Memory B cell (primary cell): ENCODE data around the gene DOCK1.

Source experiments
- ATAC-seq: fragments of 150-1000 bp; cut with Tn5 transposase; 2 replicates; pipeline ENCODE4 v1.10.0; 2021; ENCODE audit warnings: low read depth, mild to moderate bottlenecking, moderate library complexity
- DNase-seq, 2 donors: peaks; one replicate each; pipeline ENCODE4 v3.0.0; 2022; ENCODE audit warnings: low spot score in 2 of 2
- H3K27ac Mint-ChIP-seq: one replicate; pipeline ENCODE4 v1.8.0; 2022; ENCODE audit warnings: mild to moderate bottlenecking, moderate library complexity, mixed read lengths
- H3K27me3 Mint-ChIP-seq: one replicate; pipeline ENCODE4 v1.8.0; 2022; ENCODE audit warnings: mixed read lengths
- H3K36me3 Mint-ChIP-seq: one replicate; pipeline ENCODE4 v1.8.0; 2022; ENCODE audit warnings: mild to moderate bottlenecking, mixed read lengths
- H3K4me1 Mint-ChIP-seq: one replicate; pipeline ENCODE4 v1.8.0; 2022; ENCODE audit warnings: mixed read lengths
- H3K4me3 Mint-ChIP-seq: one replicate; pipeline ENCODE4 v1.8.0; 2022; ENCODE audit warnings: mild to moderate bottlenecking, moderate library complexity, mixed read lengths
- H3K9me3 Mint-ChIP-seq: one replicate; pipeline ENCODE4 v1.8.0; 2022; ENCODE audit warnings: mixed read lengths

Gene DOCK1

DNA sequence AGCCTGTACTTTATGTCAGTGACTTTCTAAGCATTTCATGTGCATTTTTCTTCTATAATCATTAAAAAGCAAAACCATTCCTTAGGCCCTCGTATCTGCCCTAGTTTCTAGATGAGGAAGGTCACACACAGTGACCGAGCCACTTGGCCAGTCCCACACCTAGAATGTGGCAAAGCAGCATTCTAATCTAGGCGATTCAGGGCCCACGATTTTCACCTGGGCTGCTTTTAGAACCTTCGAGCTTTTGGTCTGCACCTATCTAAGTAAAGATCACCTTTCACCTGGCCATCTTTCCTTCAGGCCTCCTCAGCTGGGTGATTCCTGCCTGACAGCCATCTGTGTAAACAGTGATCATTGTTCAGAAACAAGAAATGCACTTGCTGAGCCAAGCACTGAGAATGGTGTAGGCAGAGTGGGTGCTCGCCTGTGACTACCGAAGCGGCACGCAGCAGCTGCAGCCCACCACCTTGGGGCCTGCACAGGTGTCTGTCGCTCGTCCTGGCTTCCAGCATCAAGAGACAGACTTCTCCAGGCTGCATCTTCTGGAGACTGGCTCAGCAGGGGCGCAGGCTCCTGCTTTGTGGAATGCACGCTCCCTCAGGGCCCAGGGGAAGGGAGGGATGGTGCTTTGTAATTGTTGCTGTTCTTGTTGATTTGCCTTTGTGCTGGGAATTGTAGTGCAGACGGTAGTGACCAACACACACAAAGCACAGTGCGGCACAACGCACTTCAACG is 440.2 kb downstream of the DOCK1 start:
- Mint-ChIP-seq H3K36me3 (no peaks in the 10 kb centered on the region), H3K4me3 (no peak overlapping the region), H3K27me3 (no peaks in the 10 kb centered on the region), H3K9me3 (no peaks in the 10 kb centered on the region), H3K4me1 (no peaks in the 10 kb centered on the region), H3K27ac (no peak overlapping the region)
- no peak for ATAC-seq
- no peak for DNase-seq

DNA sequence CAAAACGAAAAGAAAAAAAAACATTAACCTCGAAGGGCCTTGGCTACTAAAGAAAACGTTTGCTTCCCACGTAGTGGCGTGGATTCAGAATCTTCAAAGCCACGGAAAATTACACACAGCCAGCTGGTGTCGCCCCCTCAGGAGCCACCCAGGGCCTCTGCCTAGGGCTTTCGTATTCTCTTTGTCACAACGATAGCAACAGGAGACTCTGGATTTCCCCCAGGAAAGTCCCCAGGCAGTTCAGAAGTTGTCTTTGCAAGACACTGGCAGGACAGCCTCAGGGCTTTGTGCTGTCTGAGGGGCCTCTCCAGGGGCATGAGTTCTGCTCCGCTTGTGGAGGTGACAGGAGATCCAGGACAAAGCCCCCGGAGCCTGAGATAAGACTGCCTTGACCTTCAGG is 441.4 kb downstream of the DOCK1 start:
- no peaks in the 10 kb centered on the region for H3K9me3 Mint-ChIP-seq
- DNase-seq (no peak), ATAC-seq (no peak)
- no peak overlapping the region for H3K4me3 Mint-ChIP-seq
- no peaks in the 10 kb centered on the region for H3K4me1 Mint-ChIP-seq
- H3K36me3 Mint-ChIP-seq: no peaks in the 10 kb centered on the region
- no peak overlapping the region for H3K27ac Mint-ChIP-seq
- H3K27me3 Mint-ChIP-seq: no peaks in the 10 kb centered on the region

DNA sequence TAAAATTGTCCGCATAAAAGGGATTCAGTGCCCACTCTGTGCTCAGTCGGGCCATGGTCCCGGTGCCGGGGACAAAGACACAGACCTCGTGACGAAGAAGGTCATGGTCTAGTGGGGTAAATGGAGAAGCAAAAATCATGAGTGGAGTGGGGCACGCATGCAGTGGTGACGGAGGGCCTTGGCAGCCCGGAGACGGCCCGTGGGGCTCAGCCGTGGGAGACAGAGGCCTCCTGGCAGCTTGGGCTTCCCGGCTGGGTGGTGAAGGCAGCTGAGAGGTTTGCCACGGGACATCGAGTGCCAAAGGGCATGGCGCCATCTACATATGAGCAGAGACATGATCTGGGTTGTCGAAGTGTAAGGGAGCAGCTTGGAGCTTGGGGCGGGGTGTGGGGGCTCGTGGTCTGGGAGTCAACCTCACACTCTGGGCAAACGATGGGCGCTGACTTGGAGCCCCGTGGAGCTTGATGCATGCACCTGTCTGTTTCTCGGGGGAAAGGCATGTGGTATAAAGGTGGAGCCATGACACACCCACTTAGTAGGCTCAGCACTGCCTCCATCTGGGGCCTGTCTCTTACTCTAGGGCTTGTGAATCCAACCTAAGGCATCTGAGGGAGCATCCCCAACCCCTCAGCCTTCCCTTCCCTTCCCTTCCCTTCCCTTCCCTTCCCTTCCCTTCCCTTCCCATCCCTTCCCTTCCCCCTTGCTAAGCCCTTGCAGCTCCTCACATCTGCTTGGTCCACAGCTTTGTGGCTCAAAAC is 442.2 kb downstream of the DOCK1 start:
- Mint-ChIP-seq H3K4me3 (no peak overlapping the region), H3K9me3 (no peaks in the 10 kb centered on the region), H3K27me3 (no peaks in the 10 kb centered on the region), H3K36me3 (no peaks in the 10 kb centered on the region), H3K27ac (no peak overlapping the region), H3K4me1 (no peaks in the 10 kb centered on the region)
- DNase-seq (no peak), ATAC-seq (no peak)

DNA sequence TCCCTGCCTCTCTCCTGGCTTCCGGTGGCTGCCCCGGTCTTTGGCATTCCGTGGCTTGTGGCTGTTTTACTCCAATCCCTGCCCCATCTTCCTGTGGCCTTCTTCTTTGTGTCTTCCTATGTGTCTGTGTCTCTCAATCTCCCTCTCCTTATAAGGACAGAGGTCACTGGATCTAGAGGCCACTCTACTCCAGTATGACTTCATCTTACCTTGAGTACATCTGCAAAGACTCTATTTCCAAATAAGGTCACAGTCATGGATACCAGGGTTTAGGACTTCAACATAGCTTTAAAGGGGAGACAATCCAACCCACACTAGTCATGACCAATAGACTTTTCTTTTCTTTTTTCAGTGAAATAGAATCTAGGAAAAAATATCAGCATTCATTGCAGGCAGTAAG is 444.5 kb downstream of the DOCK1 start:
- DNase-seq: no peak
- no peaks in the 10 kb centered on the region for H3K9me3 Mint-ChIP-seq
- ATAC-seq: no peak
- no peaks in the 10 kb centered on the region for H3K27me3 Mint-ChIP-seq
- H3K27ac Mint-ChIP-seq: no peak overlapping the region
- H3K4me1 Mint-ChIP-seq: no peaks in the 10 kb centered on the region
- no peaks in the 10 kb centered on the region for H3K36me3 Mint-ChIP-seq
- H3K4me3 Mint-ChIP-seq: no peak overlapping the region

DNA sequence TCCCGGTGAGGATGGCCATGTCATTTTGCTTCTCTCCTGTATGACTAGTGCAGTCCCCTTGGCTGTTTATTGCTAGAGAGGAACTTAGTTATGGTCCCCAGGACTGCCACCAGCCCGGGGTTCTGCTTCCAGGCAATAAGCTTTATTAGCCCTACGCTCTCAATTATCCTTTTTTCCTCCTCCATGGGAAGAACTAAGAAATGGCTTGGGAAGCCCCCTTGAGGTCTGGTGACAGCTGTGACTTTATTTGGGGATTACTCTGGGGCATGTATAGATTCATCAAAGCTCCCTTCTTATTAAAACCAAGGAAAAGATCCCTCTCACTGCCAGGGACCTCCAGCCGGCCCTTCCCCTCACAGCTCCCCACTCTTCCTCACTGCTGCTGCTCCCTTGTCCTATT is 446.3 kb downstream of the DOCK1 start:
- DNase-seq: no peak
- H3K27ac Mint-ChIP-seq: no peak overlapping the region
- no peak for ATAC-seq
- H3K4me3 Mint-ChIP-seq: no peak overlapping the region
- H3K4me1 Mint-ChIP-seq: no peaks in the 10 kb centered on the region
- H3K9me3 Mint-ChIP-seq: no peaks in the 10 kb centered on the region
- no peaks in the 10 kb centered on the region for H3K36me3 Mint-ChIP-seq
- H3K27me3 Mint-ChIP-seq: no peaks in the 10 kb centered on the region

DNA sequence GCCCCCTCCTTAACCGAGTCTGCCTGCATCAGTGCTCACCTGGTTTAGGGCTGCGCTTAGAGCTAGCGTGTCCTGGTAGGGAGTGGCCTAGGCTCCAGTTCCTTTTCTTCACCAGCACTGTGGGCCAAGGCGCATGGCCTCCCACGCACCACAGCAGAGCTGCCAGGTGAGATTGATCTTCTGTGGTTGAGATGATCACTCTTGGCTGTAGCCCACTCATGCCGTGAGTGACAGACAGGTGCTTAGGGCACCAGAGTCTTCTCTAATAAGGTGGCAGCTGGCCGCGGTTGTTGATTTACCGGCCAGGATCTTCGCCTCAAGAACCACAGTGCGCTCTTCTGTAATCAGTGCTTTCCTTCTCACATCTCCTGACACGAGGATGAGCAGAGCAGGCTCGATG is 448.3 kb downstream of the DOCK1 start:
- H3K4me1 Mint-ChIP-seq: no peaks in the 10 kb centered on the region
- H3K36me3 Mint-ChIP-seq: no peaks in the 10 kb centered on the region
- no peaks in the 10 kb centered on the region for H3K27me3 Mint-ChIP-seq
- no peak overlapping the region for H3K4me3 Mint-ChIP-seq
- H3K9me3 Mint-ChIP-seq: no peaks in the 10 kb centered on the region
- ATAC-seq (no peak), DNase-seq (no peak)
- no peak overlapping the region for H3K27ac Mint-ChIP-seq

- H3K36me3 Mint-ChIP-seq: no peaks in the 10 kb centered on the region
- no peak overlapping the region for H3K4me3 Mint-ChIP-seq
- ATAC-seq (no peak), DNase-seq (no peak)
- no peaks in the 10 kb centered on the region for H3K9me3 Mint-ChIP-seq
- no peaks in the 10 kb centered on the region for H3K27me3 Mint-ChIP-seq
- H3K4me1 Mint-ChIP-seq: no peaks in the 10 kb centered on the region
- H3K27ac Mint-ChIP-seq: no peak overlapping the region
Measured at GRCh38 chr10:127354255-127354654, 449.0 kb downstream of the DOCK1 start.

DNA sequence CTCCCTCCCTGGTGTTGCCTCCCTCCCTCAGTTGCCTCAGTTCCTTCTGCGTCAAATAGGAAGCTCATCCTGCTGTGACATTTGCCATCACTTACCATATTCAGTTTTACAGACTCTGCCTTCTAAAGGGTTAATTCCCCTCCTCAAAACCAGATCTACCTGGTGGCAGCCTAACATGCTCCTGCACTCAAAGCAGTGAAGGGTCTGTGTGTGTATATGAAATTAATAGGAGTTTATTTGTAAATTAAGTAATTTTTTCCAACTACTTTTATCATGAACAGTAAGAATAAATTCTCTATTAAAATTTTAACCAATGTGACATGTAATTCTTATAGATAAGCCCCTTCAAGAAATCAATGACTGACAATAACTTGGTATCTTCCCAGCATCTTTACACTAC is 449.8 kb downstream of the DOCK1 start:
- H3K9me3 Mint-ChIP-seq: no peaks in the 10 kb centered on the region

GRCh38 chr10:127356360-127356759 is 451.1 kb downstream of the DOCK1 start:
- H3K4me3 Mint-ChIP-seq: no peak overlapping the region
- DNase-seq (no peak), ATAC-seq (no peak)
- H3K27me3 Mint-ChIP-seq: peaks cover 1% of the 10 kb centered on the region
- no peaks in the 10 kb centered on the region for H3K4me1 Mint-ChIP-seq
- no peaks in the 10 kb centered on the region for H3K36me3 Mint-ChIP-seq
- H3K9me3 Mint-ChIP-seq: no peaks in the 10 kb centered on the region
- H3K27ac Mint-ChIP-seq: no peak overlapping the region

More for the DNA sequence above, 449.8 kb downstream of the DOCK1 start:
- Mint-ChIP-seq H3K36me3 (no peaks in the 10 kb centered on the region), H3K4me3 (no peak overlapping the region), H3K27me3 (no peaks in the 10 kb centered on the region), H3K27ac (no peak overlapping the region), H3K4me1 (no peaks in the 10 kb centered on the region)
- ATAC-seq: no peak
- DNase-seq: no peak

DNA sequence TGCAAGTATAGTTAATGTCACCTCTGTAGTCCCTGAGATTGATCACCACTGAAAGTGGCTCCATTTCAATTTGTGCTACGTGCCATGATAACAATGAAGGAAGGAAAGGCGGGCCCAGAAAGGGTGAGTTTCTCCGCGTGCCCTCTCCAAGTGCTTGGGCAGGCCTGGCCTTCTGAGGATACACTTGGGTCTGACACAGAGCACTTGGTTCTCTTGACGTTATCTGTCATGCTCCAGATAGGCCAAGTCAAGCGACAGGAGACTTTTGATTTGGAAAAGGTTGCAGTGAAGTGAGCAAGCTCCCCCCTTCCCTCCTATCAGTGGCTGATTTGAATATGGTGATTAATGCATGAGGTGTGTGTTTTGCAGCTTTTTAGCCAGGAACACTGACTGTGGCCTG is 452.0 kb downstream of the DOCK1 start:
- Mint-ChIP-seq H3K4me3 (no peak overlapping the region), H3K27ac (no peak overlapping the region), H3K9me3 (no peaks in the 10 kb centered on the region), H3K4me1 (no peaks in the 10 kb centered on the region), H3K36me3 (no peaks in the 10 kb centered on the region), H3K27me3 (peaks cover 1% of the 10 kb centered on the region)
- DNase-seq (no peak), ATAC-seq (no peak)

GRCh38 chr10:127358337-127358736 is 453.1 kb downstream of the DOCK1 start:
- no peaks in the 10 kb centered on the region for H3K4me1 Mint-ChIP-seq
- DNase-seq: no peak
- H3K27me3 Mint-ChIP-seq: peaks cover 5% of the 10 kb centered on the region
- no peak for ATAC-seq
- H3K9me3 Mint-ChIP-seq: peaks cover 3% of the 10 kb centered on the region
- no peak overlapping the region for H3K27ac Mint-ChIP-seq
- H3K36me3 Mint-ChIP-seq: no peaks in the 10 kb centered on the region
- H3K4me3 Mint-ChIP-seq: no peak overlapping the region

DNA sequence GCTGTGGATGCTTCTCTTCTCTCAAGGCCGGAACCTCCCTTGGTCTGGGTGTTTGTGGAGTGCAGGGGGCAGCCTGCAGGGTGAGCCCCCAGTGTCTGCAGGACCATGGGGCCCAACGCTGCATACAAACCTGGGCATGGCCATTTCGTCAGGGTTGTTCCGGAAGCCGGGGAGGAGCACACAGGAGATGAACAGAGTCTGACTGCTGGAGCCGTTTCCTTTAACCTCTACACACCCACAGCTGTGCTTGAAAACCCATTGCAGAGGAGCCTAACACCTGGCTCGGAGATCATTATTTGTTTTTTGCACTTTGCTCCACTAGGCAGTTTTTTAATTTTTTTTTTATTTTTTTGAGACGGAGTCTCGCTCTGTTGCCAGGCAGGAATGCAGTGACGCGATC is 458.8 kb downstream of the DOCK1 start:
- Mint-ChIP-seq H3K27me3 (peaks cover 5% of the 10 kb centered on the region), H3K9me3 (peaks cover 3% of the 10 kb centered on the region), H3K36me3 (no peaks in the 10 kb centered on the region), H3K4me1 (no peaks in the 10 kb centered on the region), H3K4me3 (no peak overlapping the region), H3K27ac (no peak overlapping the region)
- ATAC-seq (no peak), DNase-seq (no peak)

DNA sequence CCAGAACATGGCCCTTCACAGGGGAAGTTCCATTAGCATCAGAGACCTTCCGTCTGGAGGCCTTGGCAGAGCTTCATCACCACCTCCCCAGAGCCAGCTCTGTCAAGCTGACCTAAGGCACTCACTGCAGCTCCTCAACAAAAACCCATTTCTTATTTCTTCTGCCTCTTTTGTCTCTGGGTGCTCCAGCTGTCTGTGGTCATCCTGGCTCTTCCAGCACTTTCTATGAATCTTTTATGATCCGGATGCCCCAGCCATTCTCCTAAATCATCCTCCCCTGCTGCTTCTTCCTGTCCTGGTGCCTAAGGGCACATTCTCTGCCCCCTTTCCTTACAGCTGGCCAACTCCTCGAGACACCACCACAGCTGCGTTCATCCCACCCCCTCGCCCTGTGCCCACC is 462.9 kb downstream of the DOCK1 start:
- Mint-ChIP-seq H3K9me3 (no peaks in the 10 kb centered on the region), H3K4me1 (no peaks in the 10 kb centered on the region), H3K27me3 (no peaks in the 10 kb centered on the region), H3K4me3 (no peak overlapping the region), H3K27ac (no peak overlapping the region), H3K36me3 (no peaks in the 10 kb centered on the region)
- no peak for ATAC-seq
- DNase-seq: no peak

DNA sequence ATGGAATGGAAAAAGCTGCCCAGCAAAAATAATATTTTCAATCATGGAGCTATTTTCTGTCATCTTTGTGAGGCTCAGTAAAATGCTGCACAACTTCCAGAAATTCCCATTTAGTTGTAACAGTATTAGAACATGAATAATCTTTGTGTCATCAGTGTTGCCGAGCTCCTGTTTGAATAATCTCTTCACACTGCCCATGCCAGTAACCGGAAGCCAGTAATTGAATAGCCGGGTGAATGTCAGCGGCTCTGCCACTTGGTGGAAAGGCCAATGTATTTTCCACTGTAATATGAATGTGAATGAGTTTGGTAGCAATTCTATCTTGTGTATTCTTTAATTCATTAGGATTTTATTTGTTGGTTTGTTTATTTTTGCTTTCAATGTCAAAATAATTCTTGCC is 463.7 kb downstream of the DOCK1 start:
- no peak overlapping the region for H3K27ac Mint-ChIP-seq
- ATAC-seq (no peak), DNase-seq (no peak)

DNA sequence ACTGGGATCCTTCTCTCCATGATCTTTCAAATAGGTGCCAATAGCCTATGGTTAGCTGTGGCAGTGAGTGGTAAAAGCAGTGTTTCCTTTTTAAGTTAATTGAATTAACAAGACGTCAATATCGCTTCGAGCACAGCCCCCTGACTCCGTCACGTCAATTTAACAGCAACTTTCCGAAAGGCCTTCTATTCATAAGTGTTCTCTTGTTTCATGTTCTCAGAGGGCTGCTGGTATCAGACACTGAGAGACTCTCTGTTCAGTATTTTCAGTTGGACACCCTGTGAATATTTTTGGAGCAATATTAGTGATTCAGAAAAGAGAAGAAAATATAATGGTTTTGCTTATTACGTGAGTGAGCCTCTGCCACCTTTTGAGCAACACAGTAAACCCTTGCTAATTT is 465.4 kb downstream of the DOCK1 start:
- no peak for DNase-seq
- no peak overlapping the region for H3K4me3 Mint-ChIP-seq
- H3K4me1 Mint-ChIP-seq: no peaks in the 10 kb centered on the region
- H3K27ac Mint-ChIP-seq: no peak overlapping the region
- H3K27me3 Mint-ChIP-seq: no peaks in the 10 kb centered on the region
- ATAC-seq: no peak
- no peaks in the 10 kb centered on the region for H3K9me3 Mint-ChIP-seq
- H3K36me3 Mint-ChIP-seq: no peaks in the 10 kb centered on the region

More for the DNA sequence above, 463.7 kb downstream of the DOCK1 start:
- H3K27me3 Mint-ChIP-seq: no peaks in the 10 kb centered on the region
- no peaks in the 10 kb centered on the region for H3K36me3 Mint-ChIP-seq
- no peak overlapping the region for H3K4me3 Mint-ChIP-seq
- H3K9me3 Mint-ChIP-seq: no peaks in the 10 kb centered on the region
- H3K4me1 Mint-ChIP-seq: no peaks in the 10 kb centered on the region
